H1 (cell line): ENCODE results near the gene ASTN2. TPM values are rescaled to one million over a fixed set of nuclear protein-coding genes. Genes with fewer than 3 reads are reported as not detected.

Source experiments
- CTCF ChIA-PET: fragments of 300-600 bp; sonication (Branson Sonifier 250); formaldehyde crosslinking; loops from one replicate; lab custom pipeline; 2021; ENCODE audit not compliant: partially characterized antibody; lab: Charles Lee
- POLR2A ChIA-PET: fragments of 300-600 bp; sonication (Branson Sonifier 250); formaldehyde crosslinking; loops from one replicate; lab custom pipeline; 2021; ENCODE audit warnings: inconsistent platforms; ENCODE audit not compliant: partially characterized antibody; lab: Charles Lee
- DNase-seq, 2 experiments: peaks; one replicate each; pipeline versions ENCODE4 v3.0.0 to v3.0.0-alpha.2; 2010 to 2022; ENCODE audit warnings: low spot score in 2 of 2, low read depth in 1 of 2, mixed read lengths in 1 of 2
- FAIRE-seq: peaks from 2 replicates; lab custom pipeline; 2011; peaks lifted over from hg19 to GRCh38; lab: Jason Lieb, UNC
- H2AFZ ChIP-seq: 2 replicates; pipeline ENCODE4 v1.8.1; 2012; ENCODE audit warnings: low read length, inconsistent platforms
- H2AK5ac ChIP-seq: 2 replicates; pipeline ENCODE4 v1.6.1; 2013; ENCODE audit warnings: low read depth, low read length
- H2BK120ac ChIP-seq: replicated peaks from 2 replicates; pipeline ENCODE3; 2013; ENCODE audit warnings: low read depth, low read length, inconsistent platforms
- H2BK12ac ChIP-seq: 2 replicates; pipeline ENCODE4 v1.6.1; 2013; ENCODE audit warnings: low read depth, low read length
- H2BK15ac ChIP-seq: 2 replicates; pipeline ENCODE4 v1.6.1; 2013; ENCODE audit warnings: low read length
- H2BK20ac ChIP-seq: 2 replicates; pipeline ENCODE4 v1.6.1; 2013; ENCODE audit warnings: low read length
- H2BK5ac ChIP-seq: 2 replicates; pipeline ENCODE4 v1.6.1; 2013; ENCODE audit warnings: low read depth, low read length
- H3K14ac ChIP-seq: 2 replicates; pipeline ENCODE4 v1.6.1; 2013; ENCODE audit warnings: inconsistent platforms; ENCODE audit not compliant: insufficient read length
- H3K18ac ChIP-seq: 2 replicates; pipeline ENCODE4 v1.6.1; 2013; ENCODE audit warnings: low read length; ENCODE audit errors: extremely low read depth
- H3K23ac ChIP-seq: 2 replicates; pipeline ENCODE4 v1.6.1; 2013; ENCODE audit warnings: inconsistent platforms; ENCODE audit not compliant: insufficient read length
- H3K23me2 ChIP-seq: 2 replicates; pipeline ENCODE4 v1.6.1; 2013; ENCODE audit warnings: low read depth, low read length
- H3K27ac ChIP-seq: 2 replicates; pipeline ENCODE4 v1.6.1; 2011; ENCODE audit warnings: low read depth, low read length, inconsistent platforms
- H3K27me3 ChIP-seq, 4 experiments: replicated peaks in 1 of 4; 1 replicate in 1 of 4; 2 replicates in 3 of 4; pipeline versions ENCODE4 v1.6.1 to v1.8.1; 2011 to 2013; ENCODE audit warnings: low read length in 3 of 4, mild to moderate bottlenecking in 3 of 4, inconsistent platforms in 2 of 4, mixed read lengths in 2 of 4, moderate library complexity in 1 of 4; ENCODE audit not compliant: control insufficient read depth in 3 of 4, insufficient read depth in 3 of 4; ENCODE audit errors: extremely low read depth in 1 of 4
- H3K36me3 ChIP-seq, 4 experiments: 2 replicates each; pipeline versions ENCODE4 v1.6.1 to v1.8.1; 2011 to 2013; ENCODE audit warnings: mild to moderate bottlenecking in 4 of 4, low read length in 3 of 4, moderate library complexity in 2 of 4, control low read depth in 1 of 4, inconsistent platforms in 1 of 4; ENCODE audit not compliant: insufficient read depth in 4 of 4, control insufficient read depth in 2 of 4
- H3K4ac ChIP-seq: replicated peaks from 2 replicates; pipeline ENCODE3; 2013; ENCODE audit warnings: low read length, low read depth, mixed read lengths, inconsistent platforms; ENCODE audit not compliant: insufficient read length
- H3K4me1 ChIP-seq, 4 experiments: replicated peaks in 1 of 4; 1 replicate in 1 of 4; 2 replicates in 3 of 4; pipeline versions ENCODE4 v1.6.1 to v1.8.1; 2011 to 2013; ENCODE audit warnings: low read length in 3 of 4, inconsistent platforms in 2 of 4, mixed read lengths in 1 of 4; ENCODE audit not compliant: insufficient read depth in 4 of 4, control insufficient read depth in 3 of 4
- H3K4me2 ChIP-seq, 2 experiments: 2 replicates each; pipeline versions ENCODE4 v1.6.1 to v1.8.1; 2011 to 2013; ENCODE audit warnings: low read depth in 2 of 2, low read length in 2 of 2, control low read depth in 1 of 2, inconsistent platforms in 1 of 2, mild to moderate bottlenecking in 1 of 2; ENCODE audit not compliant: insufficient read depth in 1 of 2
- H3K4me3 ChIP-seq, 4 experiments: fragments of 200-600, 300-600 bp in 1 of 4; sonication (generic), shearing (Covaris generic), sonication (Bioruptor Twin) in 1 of 4; 2 replicates each; pipeline versions ENCODE4 v1.5.1 to v1.8.1; 2011 to 2016; ENCODE audit warnings: low read length in 4 of 4, low read depth in 3 of 4, control low read depth in 2 of 4, inconsistent platforms in 2 of 4, mild to moderate bottlenecking in 2 of 4, mixed read lengths in 1 of 4, moderate library complexity in 1 of 4; ENCODE audit not compliant: insufficient read depth in 2 of 4; ENCODE audit errors: extremely low read depth in 1 of 4
- H3K56ac ChIP-seq: replicated peaks from 2 replicates; pipeline ENCODE3; 2013; ENCODE audit warnings: low read depth, mild to moderate bottlenecking, mixed read lengths, low read length, inconsistent platforms; ENCODE audit not compliant: insufficient read length
- H3K79me1 ChIP-seq: 2 replicates; pipeline ENCODE4 v1.6.1; 2013; ENCODE audit warnings: low read depth, low read length, control low read depth
- H3K79me2 ChIP-seq, 2 experiments: 2 replicates each; pipeline versions ENCODE4 v1.6.1 to v1.8.1; 2012 to 2013; ENCODE audit warnings: low read length in 2 of 2, mild to moderate bottlenecking in 2 of 2, inconsistent platforms in 1 of 2; ENCODE audit not compliant: insufficient read depth in 2 of 2, control insufficient read depth in 1 of 2
- H3K9ac ChIP-seq, 4 experiments: replicated peaks in 1 of 4; 1 replicate in 1 of 4; 2 replicates in 3 of 4; pipeline versions ENCODE4 v1.6.1 to v1.8.1; 2011 to 2013; ENCODE audit warnings: low read depth in 3 of 4, low read length in 3 of 4, control low read depth in 2 of 4, mild to moderate bottlenecking in 2 of 4, moderate library complexity in 2 of 4, inconsistent platforms in 1 of 4; ENCODE audit errors: extremely low read depth in 1 of 4
- H3K9me3 ChIP-seq, 2 experiments: 2 replicates each; pipeline versions ENCODE4 v1.6.1 to v1.8.1; 2012 to 2013; ENCODE audit warnings: mild to moderate bottlenecking in 2 of 2, moderate library complexity in 2 of 2, control low read depth in 1 of 2, inconsistent platforms in 1 of 2, low read depth in 1 of 2, low read length in 1 of 2, mixed read lengths in 1 of 2; ENCODE audit not compliant: insufficient read depth in 2 of 2
- H4K20me1 ChIP-seq, 2 experiments: replicated peaks in 1 of 2; 2 replicates each; pipeline versions ENCODE3 to v1.8.1; 2011 to 2013; ENCODE audit warnings: inconsistent platforms in 2 of 2, low read length in 2 of 2, mild to moderate bottlenecking in 1 of 2; ENCODE audit not compliant: insufficient read depth in 2 of 2, control insufficient read depth in 1 of 2
- H4K5ac ChIP-seq: 2 replicates; pipeline ENCODE4 v1.6.1; 2013; ENCODE audit warnings: low read length, low read depth, mixed read lengths, inconsistent platforms; ENCODE audit not compliant: insufficient read length
- H4K8ac ChIP-seq: 2 replicates; pipeline ENCODE4 v1.8.0; 2013; ENCODE audit warnings: mild to moderate bottlenecking, moderate library complexity, low read length, inconsistent platforms; ENCODE audit not compliant: insufficient read depth; ENCODE audit errors: extremely low read depth
- H4K91ac ChIP-seq: replicated peaks from 2 replicates; pipeline ENCODE3; 2013; ENCODE audit warnings: low read length, mixed read lengths, inconsistent platforms; ENCODE audit not compliant: insufficient read length
- ASH2L ChIP-seq: fragments of 200-600, 300-600 bp; sonication (generic); IDR thresholded peaks from one replicate; pipeline ENCODE4 v1.7.1; 2017; ENCODE audit warnings: low read length
- EZH2 ChIP-seq: fragments of 200-600 bp; sonication (generic); IDR thresholded peaks from 2 replicates; pipeline ENCODE4 v1.7.1; 2012; ENCODE audit warnings: low read depth, mild to moderate bottlenecking, moderate library complexity, low read length, inconsistent platforms; ENCODE audit not compliant: severe bottlenecking
- KDM1A ChIP-seq: fragments of 200-600, 300-600 bp; sonication (generic); IDR thresholded peaks from 2 replicates; pipeline ENCODE4 v1.7.1; 2016; ENCODE audit warnings: mild to moderate bottlenecking, low read length, borderline replicate concordance
- PHF8 ChIP-seq: fragments of 200-600 bp; sonication (generic); conservative IDR thresholded peaks from 2 replicates; pipeline ENCODE4 v1.7.1; 2012; ENCODE audit warnings: low read depth, mild to moderate bottlenecking, inconsistent platforms, low read length, moderate library complexity
- RAD21 ChIP-seq, 2 experiments: IDR thresholded peaks in 1 of 2; conservative IDR thresholded peaks in 1 of 2; 2 replicates each; pipeline ENCODE4 v1.6.1; 2011; ENCODE audit warnings: low read depth in 2 of 2, low read length in 2 of 2, improper control_type of control experiment in 1 of 2, inconsistent platforms in 1 of 2, mild to moderate bottlenecking in 1 of 2, moderate library complexity in 1 of 2
- SIRT6 ChIP-seq: IDR thresholded peaks from one replicate; pipeline ENCODE4 v1.7.1; 2012; ENCODE audit warnings: low read length, inconsistent platforms
- TBP ChIP-seq: IDR thresholded peaks from 2 replicates; pipeline ENCODE4 v1.6.1; 2011; ENCODE audit warnings: low read depth, low read length, improper control_type of control experiment
- WGBS, 2 experiments: shearing (Covaris generic) in 1 of 2; methylation state at CpG; one replicate each; pipeline versions ENCODE4 v1.1.6 to v1.1.7; 2013 to 2015; ENCODE audit warnings: low lambda C conversion rate in 2 of 2, mixed read lengths in 2 of 2, inconsistent platforms in 1 of 2, low coverage in 1 of 2, missing lambda C conversion rate in 1 of 2; ENCODE audit not compliant: insufficient replicate concordance in 2 of 2, insufficient coverage in 1 of 2, insufficient read length in 1 of 2; ENCODE audit errors: extremely low coverage in 1 of 2, missing lambda C conversion rate in 1 of 2; 5-methylcytosine and 5-hydroxymethylcytosine counted together
- polyA plus RNA-seq, 7 experiments: library from polyadenylated mRNA; depleted of rRNA in 3 of 7; stranded (reverse) in 5 of 7; unstranded in 2 of 7; fragments of >200 nt in 5 of 7; fragments of 200-250 nt in 2 of 7; gene quantifications; 1 replicate in 5 of 7; 2 replicates in 1 of 7; 4 replicates in 1 of 7; pipeline versions ENCODE4 v1.2.1 to v1.2.3, GENCODE V29; 2011 to 2013; ENCODE audit warnings: missing spikeins in 2 of 7, mixed read lengths in 2 of 7
- total RNA-seq: library from RNA; stranded (reverse); fragmentation: NEBNext Ultra II Directional; extraction: Animal tissue kit (Norgen Biotek cat#: 25700); gene quantifications from 2 replicates; pipeline ENCODE4 v1.2.1, GENCODE V29; 2021

Gene ASTN2
- total and polyA plus RNA-seq, 2 of the 8 experiments (the other 6 are each of a cell fraction or from before 2014, with no cell fraction given): 8.2 to 13.7 TPM

DNA sequence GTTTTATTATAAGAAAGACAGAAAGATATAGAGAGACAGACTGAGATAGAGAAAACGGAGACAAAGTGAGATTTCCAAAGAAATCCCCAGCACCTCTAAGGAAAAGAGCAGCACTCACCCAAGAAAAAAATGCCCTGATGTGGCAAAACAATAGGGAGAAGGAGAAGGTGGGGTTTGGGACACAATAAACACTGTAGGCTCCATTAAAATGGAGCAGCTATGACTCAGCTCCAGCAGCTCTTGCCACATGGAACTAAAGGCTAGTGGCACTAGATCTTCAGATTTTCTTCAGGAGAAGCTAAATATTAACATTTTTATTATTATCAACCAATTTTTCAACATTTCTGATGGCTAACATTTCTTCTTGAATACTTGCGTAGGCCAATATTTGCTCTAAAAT is 406.0 kb downstream of the ASTN2 start:
- no peak overlapping the region for H3K9ac ChIP-seq
- no peaks in the 10 kb centered on the region for H3K27me3 ChIP-seq
- H2BK15ac ChIP-seq: no peak overlapping the region
- DNase-seq (no peak), FAIRE-seq (no peak)
- H2BK20ac ChIP-seq: no peak overlapping the region
- no peak overlapping the region for H3K23ac ChIP-seq
- no peak overlapping the region for H3K4me3 ChIP-seq
- no peak overlapping the region for H3K56ac ChIP-seq
- no peaks in the 10 kb centered on the region for H3K9me3 ChIP-seq
- H3K27ac ChIP-seq: no peak overlapping the region
- H3K23me2 ChIP-seq: no peaks in the 10 kb centered on the region
- H4K91ac ChIP-seq: no peak overlapping the region
- no peak overlapping the region for H3K4me2 ChIP-seq
- ChIA-PET CTCF (interaction anchor here (1.0 to 1.6 kb wide), 3 partner anchors 10 to 272 kb away, joined by 3 to 6 read pairs (median 3); no protein-coding TSS in a partner anchor), POLR2A (no interaction called here)
- no peak overlapping the region for H2BK5ac ChIP-seq
- H3K4ac ChIP-seq: no peak overlapping the region
- no peak overlapping the region for H4K8ac ChIP-seq
- no peaks in the 10 kb centered on the region for H4K20me1 ChIP-seq
- H3K18ac ChIP-seq: no peak overlapping the region
- no peaks in the 10 kb centered on the region; a peak in 1 of 8 replicates for H3K36me3 ChIP-seq
- no peak for TF ChIP-seq TBP
- no peak for TF ChIP-seq EZH2
- TF ChIP-seq ASH2L: no peak
- TF ChIP-seq SIRT6: no peak
- TF ChIP-seq KDM1A: no peak
- no peak for TF ChIP-seq PHF8
- TF ChIP-seq RAD21 (IDR thresholded peaks at IDR 0.05 in 1 of 2, conservative IDR thresholded peaks at IDR 0.05 in 1 of 2; ENCODE audit: low read depth in 2 of 2, low read length in 2 of 2): no peak
- H4K5ac ChIP-seq: no peak overlapping the region
- H2BK120ac ChIP-seq: no peak overlapping the region
- no peaks in the 10 kb centered on the region for H3K79me2 ChIP-seq
- H2AFZ ChIP-seq: no peak overlapping the region
- H2AK5ac ChIP-seq: no peak overlapping the region
- no peaks in the 10 kb centered on the region for H3K79me1 ChIP-seq
- WGBS, 2 experiments: 83% methylated on average over 2 of the region's 2 CpGs; no CpG with 5 or more reads in 1 of the 2 experiments
- H3K14ac ChIP-seq: no peak overlapping the region
- peaks cover 0 to 6% (median 0%) of the 10 kb centered on the region in 4 experiments; a peak in 1 of 7 replicates for H3K4me1 ChIP-seq
- H2BK12ac ChIP-seq: no peak overlapping the region
